Smooth muscle cell (in vitro differentiated cells): ENCODE data around the gene APMAP. TPM values are rescaled to one million over a fixed set of nuclear protein-coding genes. Genes with fewer than 3 reads are reported as not detected.

Source experiments
- DNase-seq: peaks from one replicate; lab custom pipeline; 2025; ENCODE audit not compliant: unreplicated experiment; lab: John Stamatoyannopoulos, UW
- H2AFZ ChIP-seq: fragments of 200-600 bp; sonication (generic); 2 replicates; pipeline ENCODE4 v1.6.0; 2016; ENCODE audit warnings: antibody characterized with exemption, low read depth, mild to moderate bottlenecking
- H3F3A ChIP-seq: fragments of 200-600 bp; sonication (generic); 2 replicates; pipeline ENCODE4 v1.6.0; 2017; ENCODE audit warnings: antibody characterized with exemption, low read depth
- H3K27ac ChIP-seq: fragments of 200-600 bp; sonication (generic); 2 replicates; pipeline ENCODE4 v1.5.1; 2016; ENCODE audit warnings: low read depth, mild to moderate bottlenecking
- H3K27me3 ChIP-seq: fragments of 200-600 bp; sonication (generic); 2 replicates; pipeline ENCODE4 v1.6.1; 2016; ENCODE audit warnings: low read depth, mild to moderate bottlenecking
- H3K36me3 ChIP-seq: fragments of 200-600 bp; sonication (generic); 2 replicates; pipeline ENCODE4 v1.5.1; 2016; ENCODE audit warnings: low read depth
- H3K4me1 ChIP-seq: fragments of 200-600 bp; sonication (generic); 2 replicates; pipeline ENCODE4 v1.5.1; 2016; ENCODE audit warnings: low read depth
- H3K4me2 ChIP-seq: fragments of 200-600 bp; sonication (generic); 2 replicates; pipeline ENCODE4 v1.6.0; 2016; ENCODE audit warnings: mild to moderate bottlenecking
- H3K4me3 ChIP-seq: fragments of 200-600 bp; sonication (generic); 2 replicates; pipeline ENCODE4 v1.5.1; 2016; ENCODE audit warnings: mild to moderate bottlenecking
- H3K79me2 ChIP-seq: fragments of 200-600 bp; sonication (generic); 2 replicates; pipeline ENCODE4 v1.6.0; 2016; ENCODE audit warnings: low read depth, mild to moderate bottlenecking
- H3K9ac ChIP-seq: fragments of 200-600 bp; sonication (generic); 2 replicates; pipeline ENCODE4 v1.6.0; 2016; ENCODE audit warnings: low read depth
- H3K9me3 ChIP-seq: fragments of 200-600 bp; sonication (generic); replicated peaks from 2 replicates; pipeline ENCODE4 v1.5.1; 2016; ENCODE audit warnings: low read depth
- H4K20me1 ChIP-seq: fragments of 200-600 bp; sonication (generic); 2 replicates; pipeline ENCODE4 v1.6.0; 2016; ENCODE audit warnings: low read depth
- WGBS: methylation state at CpG from one replicate; pipeline ENCODE4 v1.1.7; 2016; ENCODE audit warnings: low lambda C conversion rate; 5-methylcytosine and 5-hydroxymethylcytosine counted together
- polyA plus RNA-seq: library from polyadenylated mRNA; unstranded; fragments of >200 nt; fragmentation: Nextera tagmentation; extraction: Ambion mirVana; gene quantifications from 2 replicates; pipeline ENCODE4 v1.2.1, GENCODE V29; 2016
- total RNA-seq: library from RNA; depleted of rRNA; stranded (reverse); fragments of >200 nt; gene quantifications from 2 replicates; pipeline ENCODE4 v1.2.3, GENCODE V29; 2014
- TF ChIP-seq, protein P1 (sequence below): fragments of 200-600 bp; sonication (generic); IDR thresholded peaks from 2 replicates; pipeline ENCODE4 v1.5.1; 2017; ENCODE audit warnings: borderline replicate concordance, mild to moderate bottlenecking, antibody characterized with exemption; ENCODE audit not compliant: insufficient read depth, poor library complexity, severe bottlenecking

The APMAP gene
- total and polyA plus RNA-seq, 2 experiments from 2014 or later, result 54.4 to 86.9 TPM

GRCh38 chr20:24969186-24970029 is 23.1 kb downstream of the APMAP start:
- 97% methylated on average over 19 of the region's 19 CpGs for WGBS
- no peak overlapping the region for H3K27ac ChIP-seq
- H3K9ac ChIP-seq, result no peak overlapping the region
- no peak overlapping the region for H2AFZ ChIP-seq
- no peaks in the 10 kb centered on the region for H3K36me3 ChIP-seq
- no peaks in the 10 kb centered on the region for H3K79me2 ChIP-seq
- TF ChIP-seq, protein P1, sequence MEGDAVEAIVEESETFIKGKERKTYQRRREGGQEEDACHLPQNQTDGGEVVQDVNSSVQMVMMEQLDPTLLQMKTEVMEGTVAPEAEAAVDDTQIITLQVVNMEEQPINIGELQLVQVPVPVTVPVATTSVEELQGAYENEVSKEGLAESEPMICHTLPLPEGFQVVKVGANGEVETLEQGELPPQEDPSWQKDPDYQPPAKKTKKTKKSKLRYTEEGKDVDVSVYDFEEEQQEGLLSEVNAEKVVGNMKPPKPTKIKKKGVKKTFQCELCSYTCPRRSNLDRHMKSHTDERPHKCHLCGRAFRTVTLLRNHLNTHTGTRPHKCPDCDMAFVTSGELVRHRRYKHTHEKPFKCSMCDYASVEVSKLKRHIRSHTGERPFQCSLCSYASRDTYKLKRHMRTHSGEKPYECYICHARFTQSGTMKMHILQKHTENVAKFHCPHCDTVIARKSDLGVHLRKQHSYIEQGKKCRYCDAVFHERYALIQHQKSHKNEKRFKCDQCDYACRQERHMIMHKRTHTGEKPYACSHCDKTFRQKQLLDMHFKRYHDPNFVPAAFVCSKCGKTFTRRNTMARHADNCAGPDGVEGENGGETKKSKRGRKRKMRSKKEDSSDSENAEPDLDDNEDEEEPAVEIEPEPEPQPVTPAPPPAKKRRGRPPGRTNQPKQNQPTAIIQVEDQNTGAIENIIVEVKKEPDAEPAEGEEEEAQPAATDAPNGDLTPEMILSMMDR, result no peak
- H3K4me2 ChIP-seq, result no peak overlapping the region
- no peak for DNase-seq
- H3F3A ChIP-seq, result no peaks in the 10 kb centered on the region
- H3K4me3 ChIP-seq, result no peak overlapping the region
- no peaks in the 10 kb centered on the region for H4K20me1 ChIP-seq
- no peaks in the 10 kb centered on the region for H3K4me1 ChIP-seq
- no peaks in the 10 kb centered on the region for H3K27me3 ChIP-seq
- H3K9me3 ChIP-seq, result no peaks in the 10 kb centered on the region

GRCh38 chr20:24968278-24968800 is 24.2 kb downstream of the APMAP start:
- Histone ChIP-seq H3K27me3 (no peaks in the 10 kb centered on the region), H3K9me3 (no peaks in the 10 kb centered on the region), H4K20me1 (no peaks in the 10 kb centered on the region), H3K4me1 (no peaks in the 10 kb centered on the region), H3K27ac (no peak overlapping the region), H3K79me2 (no peaks in the 10 kb centered on the region), H3K4me2 (no peak overlapping the region), H3F3A (no peaks in the 10 kb centered on the region), H2AFZ (no peak overlapping the region), H3K4me3 (no peak overlapping the region), H3K36me3 (no peaks in the 10 kb centered on the region), H3K9ac (no peak overlapping the region)
- WGBS, result 97% methylated on average over 5 of the region's 5 CpGs
- no peak for DNase-seq
- TF ChIP-seq, protein P1, result no peak

- Histone ChIP-seq H3K4me2 (no peak overlapping the region), H3K36me3 (no peaks in the 10 kb centered on the region), H3K4me3 (no peak overlapping the region), H3K79me2 (no peaks in the 10 kb centered on the region), H3K9me3 (no peaks in the 10 kb centered on the region), H3F3A (no peaks in the 10 kb centered on the region), H3K27me3 (no peaks in the 10 kb centered on the region), H3K9ac (no peak overlapping the region), H2AFZ (no peak overlapping the region), H3K4me1 (no peaks in the 10 kb centered on the region), H4K20me1 (no peaks in the 10 kb centered on the region), H3K27ac (no peak overlapping the region)
- 98% methylated on average over 15 of the region's 15 CpGs for WGBS
- TF ChIP-seq, protein P1, result no peak
- no peak for DNase-seq
Measured at GRCh38 chr20:24966317-24967012, 26.1 kb downstream of the APMAP start.
